ENCODE data around the gene DOK7. TPM values are rescaled to one million over a fixed set of nuclear protein-coding genes. Genes with fewer than 3 reads are reported as not detected.
"Not testable (repeated sequence)": the region's sequence is repeated elsewhere in the genome, so short reads cannot be mapped to it uniquely, and the experiment has no call there.

DOK7 gene
- total RNA-seq, 2 donors from 2014 or later = 8.8 to 36.7 TPM

DNA sequence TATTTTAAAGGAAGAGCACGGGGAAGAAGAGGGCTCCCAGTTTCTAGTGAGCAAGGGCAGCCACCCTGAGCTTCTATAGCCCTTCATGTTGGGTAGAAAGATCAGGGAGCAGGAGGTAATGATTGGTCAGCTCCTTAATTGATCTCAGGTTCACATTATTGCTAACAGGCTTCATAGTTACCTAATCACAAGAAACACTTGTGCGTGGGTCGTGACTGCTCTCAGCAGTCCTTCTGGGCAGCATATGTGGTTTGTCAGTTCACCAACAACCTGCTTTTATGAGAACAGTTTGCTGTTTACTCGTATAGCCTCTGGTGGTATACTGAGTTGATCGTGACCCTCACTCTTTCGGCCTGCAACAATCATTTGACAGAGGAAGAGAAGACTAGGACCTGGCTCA, 4.7 kb upstream of the DOK7 start:
- Histone ChIP-seq H3K4me1 (ENCODE audit: control insufficient read depth in 1 of 2, low read depth in 2 of 2) (peaks cover 13 to 23% of the 10 kb centered on the region in 2 donors), H3K9me3 (peaks cover 7% of the 10 kb centered on the region), H3K36me3 (no peaks in the 10 kb centered on the region), H3K27me3 (replicated peaks; ENCODE audit: insufficient read depth) (no peaks in the 10 kb centered on the region), H3K4me3 (no peak overlapping the region), H3K27ac (no peak overlapping the region)
- no peak for ATAC-seq (ENCODE audit: insufficient number of reproducible peaks, low FRiP score, low read depth)
- DNase-seq (ENCODE audit: low spot score) = no peak
- TF ChIP-seq, protein P1, sequence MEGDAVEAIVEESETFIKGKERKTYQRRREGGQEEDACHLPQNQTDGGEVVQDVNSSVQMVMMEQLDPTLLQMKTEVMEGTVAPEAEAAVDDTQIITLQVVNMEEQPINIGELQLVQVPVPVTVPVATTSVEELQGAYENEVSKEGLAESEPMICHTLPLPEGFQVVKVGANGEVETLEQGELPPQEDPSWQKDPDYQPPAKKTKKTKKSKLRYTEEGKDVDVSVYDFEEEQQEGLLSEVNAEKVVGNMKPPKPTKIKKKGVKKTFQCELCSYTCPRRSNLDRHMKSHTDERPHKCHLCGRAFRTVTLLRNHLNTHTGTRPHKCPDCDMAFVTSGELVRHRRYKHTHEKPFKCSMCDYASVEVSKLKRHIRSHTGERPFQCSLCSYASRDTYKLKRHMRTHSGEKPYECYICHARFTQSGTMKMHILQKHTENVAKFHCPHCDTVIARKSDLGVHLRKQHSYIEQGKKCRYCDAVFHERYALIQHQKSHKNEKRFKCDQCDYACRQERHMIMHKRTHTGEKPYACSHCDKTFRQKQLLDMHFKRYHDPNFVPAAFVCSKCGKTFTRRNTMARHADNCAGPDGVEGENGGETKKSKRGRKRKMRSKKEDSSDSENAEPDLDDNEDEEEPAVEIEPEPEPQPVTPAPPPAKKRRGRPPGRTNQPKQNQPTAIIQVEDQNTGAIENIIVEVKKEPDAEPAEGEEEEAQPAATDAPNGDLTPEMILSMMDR (IDR thresholded peaks at IDR 0.05) = no peak

DNA sequence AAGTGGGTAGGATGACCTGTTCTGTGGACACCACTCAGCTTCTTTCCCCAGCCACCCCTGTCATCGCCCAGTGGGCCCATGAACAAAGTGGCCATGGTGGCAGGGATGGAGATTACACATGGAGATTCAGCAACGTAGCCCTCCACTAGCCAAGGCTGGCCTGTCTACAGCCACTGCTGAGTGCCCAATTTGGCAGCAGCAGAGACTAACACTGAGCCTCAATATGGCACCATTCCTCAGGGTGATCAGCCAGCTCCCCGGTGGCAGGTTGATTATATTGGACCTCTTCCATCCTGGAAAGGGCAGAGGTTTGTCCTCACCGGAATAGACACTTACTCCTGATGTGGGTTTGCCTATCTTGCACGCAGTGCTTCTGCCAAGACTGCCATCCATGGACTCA, 4.0 kb upstream of the DOK7 start:
- DNase-seq (ENCODE audit: low spot score); H3K36me3 ChIP-seq; H3K9me3 ChIP-seq; H3K4me3 ChIP-seq; ATAC-seq (ENCODE audit: insufficient number of reproducible peaks, low FRiP score, low read depth); H3K27me3 ChIP-seq (replicated peaks; ENCODE audit: insufficient read depth); H3K27ac ChIP-seq: not testable (repeated sequence)
- H3K4me1 ChIP-seq (ENCODE audit: control insufficient read depth in 1 of 2, low read depth in 2 of 2) = peaks cover 19 to 30% of the 10 kb centered on the region in 2 donors

DNA sequence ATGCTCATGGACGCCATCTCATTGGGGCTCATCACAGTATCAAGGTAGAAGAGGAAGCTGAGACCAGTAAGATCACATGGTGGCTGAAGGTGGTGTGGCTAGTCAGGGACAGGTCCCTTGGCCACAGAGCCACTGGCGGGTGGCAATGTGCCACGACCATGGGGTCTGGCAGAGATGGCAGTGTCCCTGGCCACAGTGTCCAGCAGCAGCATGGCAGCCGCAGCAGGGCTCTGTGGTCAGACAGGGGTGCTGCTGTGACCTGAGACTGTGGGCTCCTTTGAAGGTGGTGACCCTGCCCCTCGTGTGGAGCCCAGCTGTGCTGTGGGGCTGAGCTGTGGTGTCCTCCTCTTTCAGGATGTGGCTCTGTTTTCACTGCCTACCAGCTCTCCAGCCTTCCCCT, 2.2 kb upstream of the DOK7 start:
- peak overlapping the region; percentile 74 for H3K27ac ChIP-seq
- TF ChIP-seq, protein P1 (IDR thresholded peaks at IDR 0.05) = no peak
- ATAC-seq (ENCODE audit: insufficient number of reproducible peaks, low FRiP score, low read depth) = no peak

DNA sequence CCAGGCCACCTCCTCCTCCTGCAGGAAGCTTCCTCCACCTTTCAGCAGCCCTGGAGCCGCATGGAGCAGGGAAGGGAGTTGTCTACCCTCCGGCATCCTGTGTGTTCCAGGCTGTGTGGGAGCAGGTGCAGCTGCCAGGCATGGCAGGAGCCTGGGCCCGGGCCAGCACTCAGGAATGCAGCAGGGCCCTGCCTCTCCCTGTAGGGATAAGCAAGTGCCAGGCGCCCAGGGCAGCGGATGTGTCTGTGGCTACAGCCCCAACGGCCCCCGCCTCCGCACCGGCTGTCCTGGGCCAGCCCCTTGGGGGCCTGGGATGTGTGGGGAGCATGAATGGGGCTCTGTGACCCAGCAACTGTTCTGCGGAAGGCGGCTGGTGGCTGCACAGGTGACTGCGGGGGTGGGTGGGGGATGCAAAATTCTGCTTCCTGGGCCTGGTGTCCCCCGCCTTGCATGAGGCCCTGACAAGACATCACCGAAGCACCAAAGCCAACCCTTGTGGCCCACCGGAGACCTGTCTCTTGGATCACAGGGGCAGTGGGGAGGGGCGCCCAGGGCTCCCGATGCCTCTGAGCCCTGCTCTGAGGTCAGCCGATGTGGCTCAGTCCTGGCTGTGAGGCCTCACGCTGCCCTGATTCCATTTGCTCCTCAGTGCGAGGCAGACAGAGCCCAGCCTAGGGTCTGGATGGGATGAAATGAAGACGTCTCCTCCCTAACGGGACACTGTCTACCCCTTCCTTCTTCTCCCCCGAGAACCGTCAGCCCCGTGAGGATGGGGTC, 1.4 kb upstream of the DOK7 start:
- Histone ChIP-seq H3K4me1 (ENCODE audit: control insufficient read depth in 1 of 2, low read depth in 2 of 2) (peaks cover 19 to 34% of the 10 kb centered on the region in 2 donors), H3K36me3 (no peaks in the 10 kb centered on the region), H3K4me3 (peak overlapping the region; percentile 13), H3K9me3 (no peaks in the 10 kb centered on the region), H3K27ac (peak overlapping the region; percentile 74), H3K27me3 (replicated peaks; ENCODE audit: insufficient read depth) (no peaks in the 10 kb centered on the region)
- ATAC-seq (ENCODE audit: insufficient number of reproducible peaks, low FRiP score, low read depth) = no peak
- TF ChIP-seq, protein P1 (IDR thresholded peaks at IDR 0.05) = no peak
- no peak for DNase-seq (ENCODE audit: low spot score)

More for the DNA sequence above, 2.2 kb upstream of the DOK7 start:
- Histone ChIP-seq H3K27me3 (replicated peaks; ENCODE audit: insufficient read depth) (no peaks in the 10 kb centered on the region), H3K36me3 (no peaks in the 10 kb centered on the region), H3K9me3 (no peaks in the 10 kb centered on the region), H3K4me3 (no peak overlapping the region), H3K4me1 (ENCODE audit: control insufficient read depth in 1 of 2, low read depth in 2 of 2) (peaks cover 19 to 34% of the 10 kb centered on the region in 2 donors)
- no peak for DNase-seq (ENCODE audit: low spot score)

GRCh38 chr4:3462321-3462789, 751 bp upstream of the DOK7 start:
- no peak for DNase-seq (ENCODE audit: low spot score)
- TF ChIP-seq, protein P1 (IDR thresholded peaks at IDR 0.05) = no peak
- peak overlapping the region; percentile 74 for H3K27ac ChIP-seq

More at GRCh38 chr4:3462321-3462789, 751 bp upstream of the DOK7 start:
- Histone ChIP-seq H3K4me3 (peak overlapping the region; percentile 80), H3K9me3 (no peaks in the 10 kb centered on the region), H3K27me3 (replicated peaks; ENCODE audit: insufficient read depth) (no peaks in the 10 kb centered on the region), H3K36me3 (no peaks in the 10 kb centered on the region), H3K4me1 (ENCODE audit: control insufficient read depth in 1 of 2, low read depth in 2 of 2) (peaks cover 19 to 34% of the 10 kb centered on the region in 2 donors)
- ATAC-seq (ENCODE audit: insufficient number of reproducible peaks, low FRiP score, low read depth) = no peak
